Upper lobe of right lung (tissue), 1 donor: ENCODE results near the gene FGGY. TPM values are rescaled to one million over a fixed set of nuclear protein-coding genes. Genes with fewer than 3 reads are reported as not detected.

Source experiments
- ATAC-seq: fragments of 200-7000 bp; cut with Tn5 transposase; one replicate; pipeline ENCODE4 v1.9.1; 2020; ENCODE audit warnings: mild to moderate bottlenecking, moderate library complexity
- DNase-seq: peaks from one replicate; pipeline ENCODE4 v3.0.0-alpha.2; 2020
- H3K27ac ChIP-seq: fragments of 200-600 bp; one replicate; pipeline ENCODE4 v1.8.0; 2022
- H3K27me3 ChIP-seq: fragments of 200-600 bp; one replicate; pipeline ENCODE4 v1.8.0; 2022; ENCODE audit warnings: mild to moderate bottlenecking
- H3K36me3 ChIP-seq: fragments of 200-600 bp; one replicate; pipeline ENCODE4 v1.8.0; 2022
- H3K4me1 ChIP-seq: fragments of 200-600 bp; one replicate; pipeline ENCODE4 v1.8.0; 2022
- H3K4me3 ChIP-seq: fragments of 200-600 bp; one replicate; pipeline ENCODE4 v1.8.0; 2022; ENCODE audit warnings: mild to moderate bottlenecking
- H3K9me3 ChIP-seq: fragments of 200-600 bp; one replicate; pipeline ENCODE4 v1.8.0; 2022
- CTCF ChIP-seq: fragments of 200-600 bp; IDR thresholded peaks from one replicate; pipeline ENCODE4 v1.8.0; 2022; ENCODE audit warnings: antibody characterized with exemption
- intact Hi-C: fragments of 100-400 bp; cut with DNase I; formaldehyde crosslinking; loops from one replicate; pipeline ENCODE4 v1.11.0; 2022
- total RNA-seq: library from RNA; stranded (reverse); fragmentation: NEBNext Ultra II Directional; extraction: Animal tissue kit (Norgen Biotek cat#: 25700); gene quantifications from one replicate; pipeline ENCODE4 v1.2.1, GENCODE V29; 2021
- donor health status: DM: no; HTN: yes; CAD: no; lungs with severe emphysema.

FGGY gene
- total RNA-seq, 1 donor from 2014 or later, result 39.2 TPM

- intact Hi-C loops, result no loop called here
- H3K4me3 ChIP-seq, result no peak overlapping the region
- ATAC-seq, result no peak
Measured at GRCh38 chr1:59480188-59480888, 183.4 kb downstream of the FGGY start.

DNA sequence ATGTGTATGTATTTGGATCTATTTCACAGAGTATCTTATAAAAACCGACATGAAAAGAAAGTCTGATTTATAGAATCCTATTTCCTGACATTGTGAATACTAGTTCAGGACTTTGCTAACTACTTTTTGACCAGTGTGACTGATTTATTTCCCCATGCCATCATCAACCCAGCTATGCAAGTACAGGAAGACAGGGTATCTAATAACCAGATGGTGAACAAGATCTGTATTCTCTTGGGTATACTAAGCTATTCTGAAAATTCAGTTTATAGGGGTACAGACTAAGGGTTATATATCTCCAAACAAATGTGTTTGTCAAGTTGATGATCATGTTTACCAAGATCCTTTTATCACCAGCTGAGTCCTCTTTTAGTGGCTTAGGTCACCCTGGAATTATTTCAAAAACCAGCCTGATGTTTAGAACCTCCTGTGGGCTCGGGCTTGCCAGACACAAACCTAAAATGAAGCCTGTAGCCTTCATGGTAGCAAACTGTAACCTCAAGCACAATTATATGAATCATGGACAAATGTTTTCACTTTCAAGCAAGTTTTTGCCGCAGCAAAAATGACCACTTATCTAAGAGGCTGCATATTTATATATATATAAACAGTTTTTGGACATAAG, 185.1 kb downstream of the FGGY start:
- DNase-seq (no peak), ATAC-seq (no peak)
- Histone ChIP-seq H3K4me1 (no peaks in the 10 kb centered on the region), H3K4me3 (no peak overlapping the region), H3K27ac (no peak overlapping the region), H3K9me3 (no peaks in the 10 kb centered on the region), H3K27me3 (no peaks in the 10 kb centered on the region), H3K36me3 (no peaks in the 10 kb centered on the region)
- intact Hi-C loops, result no loop called here
- TF ChIP-seq CTCF, result no peak

More at GRCh38 chr1:59480188-59480888, 183.4 kb downstream of the FGGY start:
- DNase-seq, result no peak
- H3K4me1 ChIP-seq, result no peaks in the 10 kb centered on the region
- H3K9me3 ChIP-seq, result no peaks in the 10 kb centered on the region
- TF ChIP-seq CTCF, result no peak
- H3K36me3 ChIP-seq, result no peaks in the 10 kb centered on the region
- H3K27ac ChIP-seq, result no peak overlapping the region
- H3K27me3 ChIP-seq, result no peaks in the 10 kb centered on the region

- H3K27me3 ChIP-seq, result no peaks in the 10 kb centered on the region
- no peak overlapping the region for H3K27ac ChIP-seq
- H3K4me1 ChIP-seq, result no peaks in the 10 kb centered on the region
- no peak for ATAC-seq
- intact Hi-C loops, result no loop called here
- H3K4me3 ChIP-seq, result no peak overlapping the region
- TF ChIP-seq CTCF, result no peak
- no peaks in the 10 kb centered on the region for H3K9me3 ChIP-seq
- no peak for DNase-seq
- no peaks in the 10 kb centered on the region for H3K36me3 ChIP-seq
Measured at GRCh38 chr1:59482986-59483385, 186.1 kb downstream of the FGGY start.

DNA sequence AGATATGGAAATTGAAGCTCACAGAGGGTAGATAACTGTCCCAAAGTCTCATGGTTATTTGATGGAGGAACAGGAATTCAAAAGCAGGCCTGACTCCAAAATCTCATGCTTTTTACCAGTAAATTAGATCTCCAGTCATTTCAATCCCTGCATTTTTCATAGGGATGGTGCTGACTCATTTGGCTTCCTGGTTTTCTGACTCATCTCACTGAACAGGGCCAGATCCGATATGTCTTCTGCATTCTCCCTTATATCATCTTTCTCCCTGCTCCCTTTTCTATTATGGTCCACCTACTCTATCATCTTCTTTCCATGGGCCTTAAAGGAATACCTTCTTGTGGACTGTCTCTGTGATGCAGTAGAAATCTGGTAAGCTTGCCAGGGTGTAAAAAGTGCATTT, 187.2 kb downstream of the FGGY start:
- Histone ChIP-seq H3K36me3 (no peaks in the 10 kb centered on the region), H3K27ac (no peak overlapping the region), H3K4me3 (no peak overlapping the region), H3K27me3 (no peaks in the 10 kb centered on the region), H3K9me3 (no peaks in the 10 kb centered on the region), H3K4me1 (no peaks in the 10 kb centered on the region)
- DNase-seq, result no peak
- ATAC-seq, result no peak
- TF ChIP-seq CTCF, result no peak
- intact Hi-C loops, result no loop called here

GRCh38 chr1:59485171-59485570, 188.3 kb downstream of the FGGY start:
- no peaks in the 10 kb centered on the region for H3K36me3 ChIP-seq
- H3K4me1 ChIP-seq, result no peaks in the 10 kb centered on the region
- H3K4me3 ChIP-seq, result no peak overlapping the region
- DNase-seq (no peak), ATAC-seq (no peak)
- intact Hi-C loops, result no loop called here
- H3K27ac ChIP-seq, result no peak overlapping the region
- no peak for TF ChIP-seq CTCF
- no peaks in the 10 kb centered on the region for H3K9me3 ChIP-seq
- no peaks in the 10 kb centered on the region for H3K27me3 ChIP-seq
